Panc1 (cell line): Measurements from ENCODE around the gene XNDC1N. TPM values are rescaled to one million over a fixed set of nuclear protein-coding genes. Genes with fewer than 3 reads are reported as not detected.

ENCODE experiments used
- ATAC-seq: fragments of 200-7000 bp; cut with Tn5 transposase; 2 replicates; pipeline ENCODE4 v1.9.1; 2020; ENCODE audit warnings: mild to moderate bottlenecking, moderate library complexity
- Bru-seq: library from RNA; stranded (reverse); fragments of 400-500 nt; gene quantifications from one replicate; lab custom pipeline; 2021; lab: Mats Ljungman, UMichigan
- BruChase-seq, 2 experiments: library from RNA; stranded (reverse); fragments of 400-500 nt; gene quantifications; one replicate each; lab custom pipeline; 2021; lab: Mats Ljungman, UMichigan
- BruUV-seq: library from RNA; stranded (reverse); fragments of 400-500 nt; replicated peaks from 2 replicates; lab custom pipeline; 2021; lab: Mats Ljungman, UMichigan
- CTCF ChIA-PET: fragments of 300-600 bp; sonication (Branson Sonifier 250); formaldehyde crosslinking; loops from one replicate; lab custom pipeline; 2022; ENCODE audit warnings: antibody characterized with exemption; lab: Charles Lee
- POLR2A ChIA-PET: fragments of 300-600 bp; sonication (Branson Sonifier 250); formaldehyde crosslinking; loops from one replicate; lab custom pipeline; 2022; ENCODE audit warnings: antibody characterized with exemption; lab: Charles Lee
- DNase-seq: peaks from one replicate; pipeline ENCODE4 v3.0.0-alpha.2; 2010; ENCODE audit warnings: low read depth, low spot score
- H3K27ac ChIP-seq: 2 replicates; pipeline ENCODE4 v1.5.1; 2011; ENCODE audit warnings: mild to moderate bottlenecking, low read length, inconsistent platforms
- H3K27me3 ChIP-seq: fragments of 200-500 bp; sonication (Bioruptor generic); 2 replicates; pipeline ENCODE4 v1.6.0; 2014; ENCODE audit warnings: low read length, inconsistent platforms; ENCODE audit not compliant: control insufficient read depth, insufficient read depth
- H3K36me3 ChIP-seq: fragments of 200-500 bp; sonication (Bioruptor generic); 2 replicates; pipeline ENCODE4 v1.5.1; 2014; ENCODE audit warnings: inconsistent platforms, mild to moderate bottlenecking, low read length, moderate library complexity; ENCODE audit not compliant: control insufficient read depth, insufficient read depth
- H3K4me1 ChIP-seq: 2 replicates; pipeline ENCODE4 v1.5.1; 2011; ENCODE audit warnings: inconsistent platforms, mild to moderate bottlenecking, low read length, moderate library complexity; ENCODE audit not compliant: control insufficient read depth, insufficient read depth
- H3K4me3 ChIP-seq, 2 experiments: 2 replicates each; pipeline ENCODE4 v1.5.1; 2011 to 2012; ENCODE audit warnings: low read depth in 2 of 2, low read length in 2 of 2, mild to moderate bottlenecking in 2 of 2, inconsistent platforms in 1 of 2, moderate library complexity in 1 of 2
- H3K9me3 ChIP-seq: fragments of 200-500 bp; sonication (Bioruptor generic); 2 replicates; pipeline ENCODE4 v1.5.1; 2014; ENCODE audit warnings: low read depth, mild to moderate bottlenecking, inconsistent platforms, low read length, moderate library complexity; ENCODE audit not compliant: control insufficient read depth, insufficient read depth
- POLR2AphosphoS5 ChIP-seq: IDR thresholded peaks from 2 replicates; pipeline ENCODE4 v1.6.1; 2012; ENCODE audit warnings: mild to moderate bottlenecking, low read depth, low read length, moderate library complexity
- SIN3A ChIP-seq: IDR thresholded peaks from 2 replicates; pipeline ENCODE4 v1.6.1; 2012; ENCODE audit warnings: low read depth, mild to moderate bottlenecking, low read length, moderate library complexity, borderline replicate concordance; ENCODE audit not compliant: insufficient read depth
- TCF7L2 ChIP-seq: IDR thresholded peaks from 2 replicates; pipeline ENCODE4 v1.6.1; 2011; ENCODE audit warnings: mild to moderate bottlenecking, low read depth, low read length, inconsistent platforms
- in situ Hi-C: cut with HindIII; loops from 2 replicates; pipeline ENCODE4 v1.10.0; 2016; ENCODE audit warnings: low sequenced_read_pairs, low pct_unique_long_range_greater_than_20kb
- intact Hi-C: fragments of 100-400 bp; cut with micrococcal nuclease; formaldehyde crosslinking; loops from one replicate; pipeline ENCODE4 v1.10.0; 2022; ENCODE audit not compliant: unreplicated experiment
- long read RNA-seq: library from polyadenylated mRNA; unstranded; transcript quantifications from one replicate; pipeline ENCODE4 v2.0.0, GENCODE V29; 2021; ENCODE audit not compliant: unreplicated experiment
- polyA plus RNA-seq: library from polyadenylated mRNA; unstranded; fragments of >200 nt; gene quantifications from one replicate; pipeline ENCODE4 v1.2.1, GENCODE V29; 2012; ENCODE audit warnings: missing spikeins; ENCODE audit not compliant: insufficient read length
- total RNA-seq: library from RNA; stranded (reverse); gene quantifications from one replicate; pipeline ENCODE4 v1.2.1, GENCODE V29; 2021; ENCODE audit not compliant: unreplicated experiment
- TF ChIP-seq, protein P1 (sequence below): fragments of 450-650 bp; IDR thresholded peaks from 2 replicates; pipeline ENCODE4 v1.5.1; 2017; ENCODE audit warnings: mild to moderate bottlenecking
- TF ChIP-seq, protein P2 (sequence below), 2 experiments: IDR thresholded peaks; 2 replicates each; pipeline ENCODE4 v1.6.1; 2011 to 2012; ENCODE audit warnings: low read depth in 2 of 2, control low read depth in 1 of 2, low read length in 1 of 2, mild to moderate bottlenecking in 1 of 2, moderate library complexity in 1 of 2; ENCODE audit not compliant: insufficient read depth in 1 of 2

XNDC1N gene, protein sequence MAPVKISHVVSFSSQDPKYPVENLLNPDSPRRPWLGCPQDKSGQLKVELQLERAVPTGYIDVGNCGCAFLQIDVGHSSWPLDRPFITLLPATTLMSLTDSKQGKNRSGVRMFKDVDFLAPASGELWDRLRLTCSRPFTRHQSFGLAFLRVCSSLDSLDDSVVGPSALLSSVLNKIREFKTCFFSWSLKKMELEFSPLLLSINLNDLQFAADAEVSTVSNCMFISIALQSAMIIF
- total RNA-seq (11.5 TPM), Bru-seq, nascent RNA (percentile 63 among the genes with signal in this experiment), BruChase-seq, experiment 1, labeled RNA remaining after a 2-hour chase (percentile 77 among the genes with signal in this experiment), BruChase-seq, experiment 2, labeled RNA remaining after a 6-hour chase (percentile 65 among the genes with signal in this experiment)
- 3.2 TPM for polyA plus RNA-seq
- long read RNA-seq, partial matches to known transcripts = 0 of 14 reads
- long read RNA-seq, other reads (novel, unspliced or antisense) = 14 of 14 reads

DNA sequence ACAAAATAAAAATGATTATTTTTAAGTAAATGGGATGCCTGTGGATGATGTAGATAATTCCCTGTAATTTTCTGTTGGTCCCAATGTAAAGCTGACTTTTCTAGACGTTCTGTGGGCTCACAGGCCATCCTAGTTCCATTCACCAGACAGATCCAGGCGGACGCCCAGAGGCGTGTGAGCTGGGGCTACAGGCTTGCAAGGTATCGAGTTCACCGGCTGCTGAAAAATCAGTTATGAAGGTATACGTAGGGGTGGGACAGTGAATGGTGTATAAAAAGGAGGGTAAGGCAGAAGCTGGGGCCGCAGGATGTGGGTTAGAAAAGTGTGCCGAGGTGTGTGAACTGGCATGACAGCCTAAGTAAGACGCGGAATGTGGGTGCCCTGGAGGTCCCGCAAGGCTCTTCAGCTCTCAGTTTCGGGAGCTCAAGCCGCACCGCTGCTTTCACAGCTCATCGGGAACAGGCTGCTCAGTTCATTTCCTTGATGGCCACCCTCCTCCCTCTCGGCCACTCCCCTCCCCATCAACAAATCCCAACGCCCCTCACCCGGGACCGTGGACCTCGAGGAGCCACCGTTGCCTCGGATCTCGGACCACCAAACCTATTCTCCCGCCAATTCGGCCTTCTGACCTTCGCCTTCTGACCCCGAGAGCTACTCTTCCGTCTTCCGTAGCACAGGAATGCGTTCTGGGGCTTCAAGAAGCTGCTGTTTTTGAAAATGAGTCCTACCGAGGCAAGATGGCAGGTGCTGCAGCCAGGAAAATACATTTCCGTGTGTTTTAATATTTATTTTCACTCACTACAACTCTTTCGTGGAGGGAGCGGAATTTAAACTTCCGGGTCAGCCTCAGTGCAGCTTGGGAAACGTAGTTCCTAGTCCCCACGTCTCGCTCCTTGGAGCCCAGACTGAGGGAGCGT lies at the start of gene XNDC1N:
TSS of gene XNDC1N (minus strand) at position 775 of the 917 bp plus-strand sequence. CDS start 5,241 bp downstream, outside the sequence.
- BruUV-seq = TSS peak; percentile 89
- CTCF ChIA-PET = no interaction called here
- Histone ChIP-seq H3K9me3 (no peaks in the 10 kb centered on the region), H3K27ac (peak within 1 kb of the TSS; percentile 100), H3K36me3 (no peaks in the 10 kb centered on the region; the same call in 1 of the 2 replicates), H3K4me1 (peaks cover 22% of the 10 kb centered on the region), H3K4me3 (peak within 1 kb of the TSS; percentile 90 to 92), H3K27me3 (no peaks in the 10 kb centered on the region)
- ATAC-seq (peak; percentile 97), DNase-seq (no peak)
- intact Hi-C loops = no loop called here
- POLR2A ChIA-PET = interaction anchor here (0.6 to 0.7 kb wide), 4 partner anchors 12 to 59 kb away, joined by 3 to 5 read pairs (median 4); no protein-coding TSS in a partner anchor
- peak; percentile 67; the same call in 1 of the 2 replicates for TF ChIP-seq SIN3A
- TF ChIP-seq TCF7L2 = no peak
- 0 out of 2 replicates have a peak, but pooled peaks have one; percentile 50 for TF ChIP-seq POLR2AphosphoS5
- in situ Hi-C loops = no loop called here

DNA sequence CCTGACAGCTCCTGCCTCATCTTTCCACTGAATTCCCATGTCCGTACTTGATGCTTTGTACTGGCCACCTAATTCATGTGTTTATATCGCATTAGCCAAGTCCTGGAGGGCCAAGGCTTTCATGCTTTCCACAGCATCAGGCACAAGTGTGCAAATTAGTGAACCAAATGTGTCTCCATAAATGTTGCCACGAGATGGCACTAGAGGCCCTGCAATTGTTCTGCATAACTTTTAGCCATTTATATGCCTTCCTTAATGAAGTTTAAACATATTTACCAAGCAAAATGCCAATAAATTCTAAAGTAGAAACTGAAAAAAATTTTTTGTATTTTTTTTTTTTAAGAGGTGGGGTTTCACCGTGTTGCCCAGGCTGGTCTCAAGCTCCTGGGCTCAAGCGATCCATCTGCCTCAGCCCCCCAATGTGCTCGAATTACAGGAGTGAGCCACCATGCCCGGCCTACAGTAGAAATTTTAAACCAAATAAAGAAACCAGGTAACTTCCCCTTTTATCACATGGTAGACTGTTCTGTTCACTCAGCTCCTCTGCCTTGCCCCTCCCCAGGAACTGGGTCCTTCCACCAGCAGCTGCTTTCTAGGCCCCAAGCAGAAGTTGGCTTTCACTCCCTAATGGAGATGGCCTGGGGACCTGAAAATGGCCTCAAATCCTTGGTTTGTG lies 49.5 kb upstream of the XNDC1N start:
- H3K4me3 ChIP-seq = no peak overlapping the region
- ATAC-seq = peak; percentile 85
- ChIA-PET POLR2A (no interaction called here), CTCF (interaction anchor here (0.5 to 1.3 kb wide), 10 partner anchors 8 to 453 kb away, joined by 3 to 5 read pairs (median 3); no protein-coding TSS in a partner anchor)
- intact Hi-C loops = no loop called here
- no peaks in the 10 kb centered on the region for H3K9me3 ChIP-seq
- H3K36me3 ChIP-seq = peaks cover 4% of the 10 kb centered on the region; the same call in 1 of the 2 replicates
- peak; percentile 35 for DNase-seq
- no TSS peak for BruUV-seq
- H3K27ac ChIP-seq = no peak overlapping the region
- in situ Hi-C loops = no loop called here
- no peaks in the 10 kb centered on the region for H3K4me1 ChIP-seq
- no peaks in the 10 kb centered on the region for H3K27me3 ChIP-seq
- TF ChIP-seq TCF7L2 (no peak), POLR2AphosphoS5 (no peak), SIN3A (no peak)
- TF ChIP-seq, protein P1, sequence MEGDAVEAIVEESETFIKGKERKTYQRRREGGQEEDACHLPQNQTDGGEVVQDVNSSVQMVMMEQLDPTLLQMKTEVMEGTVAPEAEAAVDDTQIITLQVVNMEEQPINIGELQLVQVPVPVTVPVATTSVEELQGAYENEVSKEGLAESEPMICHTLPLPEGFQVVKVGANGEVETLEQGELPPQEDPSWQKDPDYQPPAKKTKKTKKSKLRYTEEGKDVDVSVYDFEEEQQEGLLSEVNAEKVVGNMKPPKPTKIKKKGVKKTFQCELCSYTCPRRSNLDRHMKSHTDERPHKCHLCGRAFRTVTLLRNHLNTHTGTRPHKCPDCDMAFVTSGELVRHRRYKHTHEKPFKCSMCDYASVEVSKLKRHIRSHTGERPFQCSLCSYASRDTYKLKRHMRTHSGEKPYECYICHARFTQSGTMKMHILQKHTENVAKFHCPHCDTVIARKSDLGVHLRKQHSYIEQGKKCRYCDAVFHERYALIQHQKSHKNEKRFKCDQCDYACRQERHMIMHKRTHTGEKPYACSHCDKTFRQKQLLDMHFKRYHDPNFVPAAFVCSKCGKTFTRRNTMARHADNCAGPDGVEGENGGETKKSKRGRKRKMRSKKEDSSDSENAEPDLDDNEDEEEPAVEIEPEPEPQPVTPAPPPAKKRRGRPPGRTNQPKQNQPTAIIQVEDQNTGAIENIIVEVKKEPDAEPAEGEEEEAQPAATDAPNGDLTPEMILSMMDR = peak; percentile 89
- TF ChIP-seq, protein P2, sequence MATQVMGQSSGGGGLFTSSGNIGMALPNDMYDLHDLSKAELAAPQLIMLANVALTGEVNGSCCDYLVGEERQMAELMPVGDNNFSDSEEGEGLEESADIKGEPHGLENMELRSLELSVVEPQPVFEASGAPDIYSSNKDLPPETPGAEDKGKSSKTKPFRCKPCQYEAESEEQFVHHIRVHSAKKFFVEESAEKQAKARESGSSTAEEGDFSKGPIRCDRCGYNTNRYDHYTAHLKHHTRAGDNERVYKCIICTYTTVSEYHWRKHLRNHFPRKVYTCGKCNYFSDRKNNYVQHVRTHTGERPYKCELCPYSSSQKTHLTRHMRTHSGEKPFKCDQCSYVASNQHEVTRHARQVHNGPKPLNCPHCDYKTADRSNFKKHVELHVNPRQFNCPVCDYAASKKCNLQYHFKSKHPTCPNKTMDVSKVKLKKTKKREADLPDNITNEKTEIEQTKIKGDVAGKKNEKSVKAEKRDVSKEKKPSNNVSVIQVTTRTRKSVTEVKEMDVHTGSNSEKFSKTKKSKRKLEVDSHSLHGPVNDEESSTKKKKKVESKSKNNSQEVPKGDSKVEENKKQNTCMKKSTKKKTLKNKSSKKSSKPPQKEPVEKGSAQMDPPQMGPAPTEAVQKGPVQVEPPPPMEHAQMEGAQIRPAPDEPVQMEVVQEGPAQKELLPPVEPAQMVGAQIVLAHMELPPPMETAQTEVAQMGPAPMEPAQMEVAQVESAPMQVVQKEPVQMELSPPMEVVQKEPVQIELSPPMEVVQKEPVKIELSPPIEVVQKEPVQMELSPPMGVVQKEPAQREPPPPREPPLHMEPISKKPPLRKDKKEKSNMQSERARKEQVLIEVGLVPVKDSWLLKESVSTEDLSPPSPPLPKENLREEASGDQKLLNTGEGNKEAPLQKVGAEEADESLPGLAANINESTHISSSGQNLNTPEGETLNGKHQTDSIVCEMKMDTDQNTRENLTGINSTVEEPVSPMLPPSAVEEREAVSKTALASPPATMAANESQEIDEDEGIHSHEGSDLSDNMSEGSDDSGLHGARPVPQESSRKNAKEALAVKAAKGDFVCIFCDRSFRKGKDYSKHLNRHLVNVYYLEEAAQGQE (IDR thresholded peaks at IDR 0.05; ENCODE audit: insufficient read depth in 1 of 2, low read depth in 2 of 2, low read length in 1 of 2) = no peak
